Measurements from ENCODE around the gene CSMD2. TPM values are rescaled to one million over a fixed set of nuclear protein-coding genes. Genes with fewer than 3 reads are reported as not detected.

The CSMD2 gene
- total and polyA plus RNA-seq, 4 experiments from 2014 or later = not detected

- Histone ChIP-seq H3K4me1 (ENCODE audit: insufficient read depth, low read length) (no peaks in the 10 kb centered on the region), H3K27me3 (ENCODE audit: insufficient read depth, low read length) (no peaks in the 10 kb centered on the region), H3K4me3 (ENCODE audit: low read length in 2 of 2) (no peak overlapping the region), H3K27ac (ENCODE audit: low read depth, low read length) (no peak overlapping the region), H3K9me3 (ENCODE audit: control insufficient read depth in 1 of 2, low read length in 2 of 2) (no peaks in the 10 kb centered on the region), H3K36me3 (ENCODE audit: insufficient read depth, low read length) (no peaks in the 10 kb centered on the region)
- no peaks in the 10 kb centered on the region for H3K36me3 Mint-ChIP-seq
- H3K4me3 Mint-ChIP-seq = no peak overlapping the region
- no peaks in the 10 kb centered on the region for H3K9me3 Mint-ChIP-seq
- peaks cover 9 to 12% of the 10 kb centered on the region in 2 donors for H3K27me3 Mint-ChIP-seq
- no peaks in the 10 kb centered on the region for H3K4me1 Mint-ChIP-seq
- no peak for DNase-seq
- H3K27ac Mint-ChIP-seq = no peak overlapping the region
- POLR2A ChIA-PET (ENCODE audit: partially characterized antibody) = no interaction called here
- intact Hi-C loops (cut with micrococcal nuclease) = no loop called here
- CTCF ChIA-PET (ENCODE audit: partially characterized antibody) = interaction anchor here (1.7 kb wide), 1 partner anchor 23 kb away, joined by 7 read pairs; no protein-coding TSS in a partner anchor
Observed at GRCh38 chr1:33610391-33610790, 554.6 kb downstream of the CSMD2 start.

GRCh38 chr1:33609739-33610138 lies 555.3 kb downstream of the CSMD2 start:
- H3K36me3 ChIP-seq (ENCODE audit: insufficient read depth, low read length) = no peaks in the 10 kb centered on the region
- intact Hi-C loops (cut with micrococcal nuclease) = no loop called here
- Mint-ChIP-seq H3K9me3 (no peaks in the 10 kb centered on the region), H3K27ac (no peak overlapping the region), H3K36me3 (no peaks in the 10 kb centered on the region), H3K4me3 (no peak overlapping the region), H3K4me1 (no peaks in the 10 kb centered on the region), H3K27me3 (peaks cover 7 to 8% of the 10 kb centered on the region in 2 donors)
- no peaks in the 10 kb centered on the region for H3K9me3 ChIP-seq (ENCODE audit: control insufficient read depth in 1 of 2, low read length in 2 of 2)
- ChIA-PET CTCF (ENCODE audit: partially characterized antibody) (interaction anchor here (1.7 kb wide), 1 partner anchor 23 kb away, joined by 7 read pairs; no protein-coding TSS in a partner anchor), POLR2A (ENCODE audit: partially characterized antibody) (no interaction called here)
- no peak overlapping the region for H3K27ac ChIP-seq (ENCODE audit: low read depth, low read length)
- no peak overlapping the region for H3K4me3 ChIP-seq (ENCODE audit: low read length in 2 of 2)
- H3K27me3 ChIP-seq (ENCODE audit: insufficient read depth, low read length) = no peaks in the 10 kb centered on the region
- DNase-seq = no peak
- H3K4me1 ChIP-seq (ENCODE audit: insufficient read depth, low read length) = no peaks in the 10 kb centered on the region

GRCh38 chr1:33608825-33609400 lies 556.1 kb downstream of the CSMD2 start:
- POLR2A ChIA-PET (ENCODE audit: partially characterized antibody) = no interaction called here
- H3K4me3 ChIP-seq (ENCODE audit: low read length in 2 of 2) = no peak overlapping the region
- Mint-ChIP-seq H3K27ac (no peak overlapping the region), H3K36me3 (no peaks in the 10 kb centered on the region), H3K27me3 (peaks cover 5 to 7% of the 10 kb centered on the region in 2 donors), H3K4me3 (no peak overlapping the region), H3K9me3 (no peaks in the 10 kb centered on the region), H3K4me1 (no peaks in the 10 kb centered on the region)
- H3K27me3 ChIP-seq (ENCODE audit: insufficient read depth, low read length) = no peaks in the 10 kb centered on the region
- DNase-seq = no peak
- H3K4me1 ChIP-seq (ENCODE audit: insufficient read depth, low read length) = no peaks in the 10 kb centered on the region
- no peak overlapping the region for H3K27ac ChIP-seq (ENCODE audit: low read depth, low read length)
- intact Hi-C loops (cut with micrococcal nuclease) = no loop called here
- no peaks in the 10 kb centered on the region for H3K36me3 ChIP-seq (ENCODE audit: insufficient read depth, low read length)
- CTCF ChIA-PET (ENCODE audit: partially characterized antibody) = interaction anchor here (1.7 to 2.1 kb wide), 2 partner anchors 24 kb away, joined by 7 read pairs; no protein-coding TSS in a partner anchor
- no peaks in the 10 kb centered on the region for H3K9me3 ChIP-seq (ENCODE audit: control insufficient read depth in 1 of 2, low read length in 2 of 2)

- DNase-seq = no peak
- Mint-ChIP-seq H3K4me3 (no peak overlapping the region), H3K36me3 (no peaks in the 10 kb centered on the region), H3K27me3 (no peaks in the 10 kb centered on the region), H3K9me3 (no peaks in the 10 kb centered on the region), H3K27ac (no peak overlapping the region), H3K4me1 (no peaks in the 10 kb centered on the region)
- Histone ChIP-seq H3K9me3 (ENCODE audit: control insufficient read depth in 1 of 2, low read length in 2 of 2) (no peaks in the 10 kb centered on the region), H3K36me3 (ENCODE audit: insufficient read depth, low read length) (no peaks in the 10 kb centered on the region), H3K27ac (ENCODE audit: low read depth, low read length) (no peak overlapping the region), H3K4me1 (ENCODE audit: insufficient read depth, low read length) (no peaks in the 10 kb centered on the region), H3K27me3 (ENCODE audit: insufficient read depth, low read length) (no peaks in the 10 kb centered on the region), H3K4me3 (ENCODE audit: low read length in 2 of 2) (no peak overlapping the region)
- ChIA-PET CTCF (ENCODE audit: partially characterized antibody) (interaction anchor here (2.1 kb wide), 1 partner anchor 26 kb away, joined by 7 read pairs; no protein-coding TSS in a partner anchor), POLR2A (ENCODE audit: partially characterized antibody) (no interaction called here)
- intact Hi-C loops (cut with micrococcal nuclease) = no loop called here
Observed at GRCh38 chr1:33607444-33608005, 557.5 kb downstream of the CSMD2 start.

- intact Hi-C loops (cut with micrococcal nuclease) = no loop called here
- Mint-ChIP-seq H3K36me3 (no peaks in the 10 kb centered on the region), H3K9me3 (no peaks in the 10 kb centered on the region), H3K4me1 (no peaks in the 10 kb centered on the region), H3K27me3 (no peaks in the 10 kb centered on the region), H3K27ac (no peak overlapping the region), H3K4me3 (no peak overlapping the region)
- no peaks in the 10 kb centered on the region for H3K9me3 ChIP-seq (ENCODE audit: control insufficient read depth in 1 of 2, low read length in 2 of 2)
- POLR2A ChIA-PET (ENCODE audit: partially characterized antibody) = no interaction called here
- no peak overlapping the region for H3K4me3 ChIP-seq (ENCODE audit: low read length in 2 of 2)
- no peaks in the 10 kb centered on the region for H3K27me3 ChIP-seq (ENCODE audit: insufficient read depth, low read length)
- no peak for DNase-seq
- H3K27ac ChIP-seq (ENCODE audit: low read depth, low read length) = no peak overlapping the region
- H3K4me1 ChIP-seq (ENCODE audit: insufficient read depth, low read length) = no peaks in the 10 kb centered on the region
- no peaks in the 10 kb centered on the region for H3K36me3 ChIP-seq (ENCODE audit: insufficient read depth, low read length)
- CTCF ChIA-PET (ENCODE audit: partially characterized antibody) = no interaction called here
Observed at GRCh38 chr1:33606272-33606671, 558.8 kb downstream of the CSMD2 start.

- H3K9me3 Mint-ChIP-seq = peaks cover 0 to 3% (median 0%) of the 10 kb centered on the region in 8 donors
- peaks cover 9% of the 10 kb centered on the region in 2 donors for H3K27me3 Mint-ChIP-seq
- Histone ChIP-seq H3K36me3 (ENCODE audit: insufficient read depth, low read length) (no peaks in the 10 kb centered on the region), H3K27ac (ENCODE audit: low read depth, low read length) (no peak overlapping the region), H3K9me3 (ENCODE audit: control insufficient read depth in 1 of 2, low read length in 2 of 2) (no peaks in the 10 kb centered on the region), H3K4me1 (ENCODE audit: insufficient read depth, low read length) (no peaks in the 10 kb centered on the region), H3K27me3 (ENCODE audit: insufficient read depth, low read length) (no peaks in the 10 kb centered on the region), H3K4me3 (ENCODE audit: low read length in 2 of 2) (no peak overlapping the region)
- no peak for DNase-seq
- no peaks in the 10 kb centered on the region for H3K36me3 Mint-ChIP-seq
- H3K4me3 Mint-ChIP-seq = no peak overlapping the region
- CTCF ChIA-PET (ENCODE audit: partially characterized antibody) = interaction anchor here (1.5 kb wide), 2 partner anchors 11 to 31 kb away, joined by 5 to 6 read pairs; no protein-coding TSS in a partner anchor
- POLR2A ChIA-PET (ENCODE audit: partially characterized antibody) = no interaction called here
- no peak overlapping the region for H3K27ac Mint-ChIP-seq
- H3K4me1 Mint-ChIP-seq = no peaks in the 10 kb centered on the region
- intact Hi-C loops (cut with micrococcal nuclease) = no loop called here
Observed at GRCh38 chr1:33602271-33602670, 562.8 kb downstream of the CSMD2 start.

GRCh38 chr1:33601751-33602150 lies 563.3 kb downstream of the CSMD2 start:
- no peak overlapping the region for H3K4me3 ChIP-seq (ENCODE audit: low read length in 2 of 2)
- H3K27ac Mint-ChIP-seq = no peak overlapping the region
- no peaks in the 10 kb centered on the region for H3K4me1 ChIP-seq (ENCODE audit: insufficient read depth, low read length)
- H3K36me3 Mint-ChIP-seq = no peaks in the 10 kb centered on the region
- H3K4me1 Mint-ChIP-seq = no peaks in the 10 kb centered on the region
- intact Hi-C loops (cut with micrococcal nuclease) = no loop called here
- CTCF ChIA-PET (ENCODE audit: partially characterized antibody) = interaction anchor here (1.5 kb wide), 1 partner anchor 11 kb away, joined by 5 read pairs; no protein-coding TSS in a partner anchor
- no peak overlapping the region for H3K4me3 Mint-ChIP-seq
- H3K9me3 Mint-ChIP-seq = peaks cover 0 to 3% (median 0%) of the 10 kb centered on the region in 8 donors
- H3K27me3 ChIP-seq (ENCODE audit: insufficient read depth, low read length) = no peaks in the 10 kb centered on the region
- H3K9me3 ChIP-seq (ENCODE audit: control insufficient read depth in 1 of 2, low read length in 2 of 2) = no peaks in the 10 kb centered on the region
- no peak overlapping the region for H3K27ac ChIP-seq (ENCODE audit: low read depth, low read length)
- no peak for DNase-seq
- peaks cover 9 to 13% of the 10 kb centered on the region in 2 donors for H3K27me3 Mint-ChIP-seq
- no peaks in the 10 kb centered on the region for H3K36me3 ChIP-seq (ENCODE audit: insufficient read depth, low read length)
- POLR2A ChIA-PET (ENCODE audit: partially characterized antibody) = no interaction called here
